ENCODE data around the gene GRK4. TPM values are rescaled to one million over a fixed set of nuclear protein-coding genes. Genes with fewer than 3 reads are reported as not detected.

GRK4 gene
- total and polyA plus RNA-seq, 10 of the 15 experiments (the other 5 are each of a cell fraction or from before 2014, with no cell fraction given) = 1.1 to 4.0 (median 2.5) TPM

GRCh38 chr4:3013839-3014350, 50.5 kb downstream of the GRK4 start (continued):
- TF ChIP-seq ATF2 (IDR thresholded peaks at IDR 0.05; ENCODE audit: low read length) (peak; percentile 17; the same call in 1 of the 2 replicates), RAD51 (IDR thresholded peaks at IDR 0.05) (no peak), SIN3A (IDR thresholded peaks at IDR 0.05; ENCODE audit: low read depth, low read length) (no peak), BCL11A (IDR thresholded peaks at IDR 0.05; ENCODE audit: low read depth, low read length) (no peak), SUZ12 (IDR thresholded peaks at IDR 0.05; ENCODE audit: unreplicated experiment) (no peak), ZBED1 (IDR thresholded peaks at IDR 0.05; ENCODE audit: borderline replicate concordance) (peak; percentile 61; the same call in 1 of the 2 replicates), EZH2 (IDR thresholded peaks at IDR 0.05; ENCODE audit: borderline replicate concordance, control insufficient read depth, low read depth, low read length) (no peak), EED (IDR thresholded peaks at IDR 0.05; ENCODE audit: low read depth) (0 out of 2 replicates have a peak, but pooled peaks have one; percentile 15), MEF2B (IDR thresholded peaks at IDR 0.05; ENCODE audit: partially characterized antibody, poor library complexity, severe bottlenecking) (peak; percentile 44), JUNB (IDR thresholded peaks at IDR 0.05) (peak; percentile 92), SRF (IDR thresholded peaks at IDR 0.05; ENCODE audit: low read depth in 2 of 2, low read length in 2 of 2) (no peak)

DNA sequence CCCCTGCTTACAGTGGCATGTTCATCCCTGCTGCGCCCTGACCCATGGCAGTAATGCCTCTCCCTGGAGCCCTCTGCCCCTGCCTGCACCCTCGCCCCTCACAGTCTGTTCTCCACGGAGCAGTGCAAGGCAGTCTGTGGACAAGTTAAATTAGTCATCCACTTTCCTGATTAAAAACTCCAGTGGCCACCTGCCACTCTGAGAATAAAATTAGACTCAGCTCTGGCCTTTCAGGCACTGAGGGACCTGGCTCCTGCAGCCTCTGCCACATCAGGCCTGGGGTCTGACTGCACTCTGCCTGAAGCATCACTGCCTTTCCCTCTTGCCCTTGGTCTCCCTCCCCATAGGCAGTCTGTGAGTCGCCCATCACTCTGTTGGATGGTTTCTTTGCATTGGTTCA, 53.6 kb downstream of the GRK4 start:
- in situ Hi-C loops (cut with MboI) = no loop called here
- Histone ChIP-seq H3K4me1 (ENCODE audit: control insufficient read depth, insufficient read depth, low read length) (peaks cover 44% of the 10 kb centered on the region), H2AFZ (ENCODE audit: control insufficient read depth, low read depth, low read length) (no peak overlapping the region), H3K27me3 (replicated peaks in 1 of 2; ENCODE audit: control insufficient read depth in 2 of 2, insufficient read depth in 2 of 2, low read length in 1 of 2) (no peaks in the 10 kb centered on the region), H4K20me1 (ENCODE audit: control insufficient read depth, insufficient read depth) (no peaks in the 10 kb centered on the region), H3K4me2 (ENCODE audit: control insufficient read depth, insufficient read depth) (no peak overlapping the region), H3K79me2 (ENCODE audit: control insufficient read depth, insufficient read depth, low read length) (no peaks in the 10 kb centered on the region), H3K9me3 (replicated peaks; ENCODE audit: control insufficient read depth, insufficient read depth, low read length) (no peaks in the 10 kb centered on the region), H3K36me3 (ENCODE audit: control insufficient read depth in 2 of 2, insufficient read depth in 2 of 2, low read length in 1 of 2) (no peaks in the 10 kb centered on the region), H3K4me3 (no peak overlapping the region), H3K27ac (ENCODE audit: control insufficient read depth, insufficient read depth) (no peak overlapping the region), H3K9ac (ENCODE audit: control insufficient read depth, insufficient read depth, low read length) (no peak overlapping the region)
- 86% methylated on average over 4 of the region's 4 CpGs for WGBS (ENCODE audit: insufficient coverage, insufficient replicate concordance, low lambda C conversion rate, missing lambda C conversion rate)
- ChIA-PET SMC1A (ENCODE audit: uncharacterized antibody, unreplicated experiment) (interaction anchor here (1.2 kb wide), 1 partner anchor 9 kb away, joined by 5 read pairs; no protein-coding TSS in a partner anchor), RAD21 (ENCODE audit: unreplicated experiment) (no interaction called here), POLR2A (interaction anchor here (0.6 to 0.7 kb wide), 3 partner anchors 9 to 1768 kb away, joined by 3 to 4 read pairs (median 3); partner anchors contain the start of gene CTBP1), CTCF (interaction anchor here (0.6 to 0.7 kb wide), 2 partner anchors 9 to 17 kb away, joined by 3 read pairs; no protein-coding TSS in a partner anchor)
- no peak for ATAC-seq
- TF ChIP-seq SMAD1 (IDR thresholded peaks at IDR 0.05; ENCODE audit: low read depth, partially characterized antibody) (no peak), BRCA1 (IDR thresholded peaks at IDR 0.05; ENCODE audit: low read depth, low read length) (no peak), MEF2B (IDR thresholded peaks at IDR 0.05; ENCODE audit: partially characterized antibody, poor library complexity, severe bottlenecking) (no peak), SUZ12 (IDR thresholded peaks at IDR 0.05; ENCODE audit: unreplicated experiment) (no peak), CHD1 (IDR thresholded peaks at IDR 0.05; ENCODE audit: low read depth, low read length) (no peak), HCFC1 (IDR thresholded peaks at IDR 0.05; ENCODE audit: low read length) (no peak), EGR1 (IDR thresholded peaks at IDR 0.05; ENCODE audit: borderline replicate concordance in 1 of 2, low read depth in 2 of 2, low read length in 2 of 2) (no peak), SKIL (IDR thresholded peaks at IDR 0.05; ENCODE audit: low read depth, poor library complexity, severe bottlenecking) (no peak)
- no TSS peak for BruUV-seq (replicated peaks)
- FAIRE-seq = no peak
- DNase-seq (ENCODE audit: low read depth, low spot score) = no peak
- intact Hi-C loops (cut with micrococcal nuclease; ENCODE audit: unreplicated experiment) = no loop called here
